ENCODE results near the gene PPARA. TPM values are rescaled to one million over a fixed set of nuclear protein-coding genes. Genes with fewer than 3 reads are reported as not detected.
"Not testable (repeated sequence)": the region's sequence is repeated elsewhere in the genome, so short reads cannot be mapped to it uniquely, and the experiment has no call there.

Gene PPARA
- total and polyA plus RNA-seq, 2 experiments from 2014 or later: 4.7 to 12.6 TPM

- TF ChIP-seq, protein P1, sequence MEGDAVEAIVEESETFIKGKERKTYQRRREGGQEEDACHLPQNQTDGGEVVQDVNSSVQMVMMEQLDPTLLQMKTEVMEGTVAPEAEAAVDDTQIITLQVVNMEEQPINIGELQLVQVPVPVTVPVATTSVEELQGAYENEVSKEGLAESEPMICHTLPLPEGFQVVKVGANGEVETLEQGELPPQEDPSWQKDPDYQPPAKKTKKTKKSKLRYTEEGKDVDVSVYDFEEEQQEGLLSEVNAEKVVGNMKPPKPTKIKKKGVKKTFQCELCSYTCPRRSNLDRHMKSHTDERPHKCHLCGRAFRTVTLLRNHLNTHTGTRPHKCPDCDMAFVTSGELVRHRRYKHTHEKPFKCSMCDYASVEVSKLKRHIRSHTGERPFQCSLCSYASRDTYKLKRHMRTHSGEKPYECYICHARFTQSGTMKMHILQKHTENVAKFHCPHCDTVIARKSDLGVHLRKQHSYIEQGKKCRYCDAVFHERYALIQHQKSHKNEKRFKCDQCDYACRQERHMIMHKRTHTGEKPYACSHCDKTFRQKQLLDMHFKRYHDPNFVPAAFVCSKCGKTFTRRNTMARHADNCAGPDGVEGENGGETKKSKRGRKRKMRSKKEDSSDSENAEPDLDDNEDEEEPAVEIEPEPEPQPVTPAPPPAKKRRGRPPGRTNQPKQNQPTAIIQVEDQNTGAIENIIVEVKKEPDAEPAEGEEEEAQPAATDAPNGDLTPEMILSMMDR (conservative IDR thresholded peaks at IDR 0.05; ENCODE audit: low read depth in 2 of 2): no peak
- no peak for TF ChIP-seq POLR2AphosphoS5 (IDR thresholded peaks at IDR 0.05; ENCODE audit: low read depth)
- TF ChIP-seq EZH2phosphoT487 (IDR thresholded peaks at IDR 0.05; ENCODE audit: unreplicated experiment): no peak
- no peak for TF ChIP-seq CREB1 (CRISPR knock-in tag; IDR thresholded peaks at IDR 0.05; ENCODE audit: low read depth)
- TF ChIP-seq ZNF331 (CRISPR knock-in tag; IDR thresholded peaks at IDR 0.05; ENCODE audit: low read depth): no peak
- TF ChIP-seq EZH2 (IDR thresholded peaks at IDR 0.05; ENCODE audit: low read depth, unreplicated experiment): no peak
These were observed 46.0 kb downstream of the PPARA start (continued) for GRCh38 chr22:46196278-46196677.

- Histone ChIP-seq H3K27me3 (ENCODE audit: insufficient read depth) (no peaks in the 10 kb centered on the region), H3K4me1 (ENCODE audit: insufficient read depth) (peaks cover 7% of the 10 kb centered on the region), H3F3A (replicated peaks; ENCODE audit: low read depth) (no peaks in the 10 kb centered on the region), H4K20me1 (replicated peaks; ENCODE audit: insufficient read depth) (no peaks in the 10 kb centered on the region), H3K79me2 (replicated peaks; ENCODE audit: insufficient read depth) (no peaks in the 10 kb centered on the region), H3K4me3 (no peak overlapping the region), H2AFZ (no peak overlapping the region), H3K4me2 (no peak overlapping the region), H3K27ac (ENCODE audit: low read depth) (no peak overlapping the region), H3K9me2 (ENCODE audit: insufficient read depth) (no peaks in the 10 kb centered on the region), H3K36me3 (ENCODE audit: insufficient read depth) (no peaks in the 10 kb centered on the region)
- H3K27me3 Mint-ChIP-seq (ENCODE audit: insufficient read depth, low read depth, poor library complexity): peaks cover 9% of the 10 kb centered on the region
- no peaks in the 10 kb centered on the region for H3K36me3 Mint-ChIP-seq (ENCODE audit: low read depth)
- H3K27ac Mint-ChIP-seq: no peak overlapping the region
- H3K4me3 Mint-ChIP-seq: no peak overlapping the region
- TF ChIP-seq ZNF114 (CRISPR knock-in tag; IDR thresholded peaks at IDR 0.05) (no peak), EZH2phosphoT487 (IDR thresholded peaks at IDR 0.05; ENCODE audit: unreplicated experiment) (no peak), ZNF331 (CRISPR knock-in tag; IDR thresholded peaks at IDR 0.05; ENCODE audit: low read depth) (no peak)
- TF ChIP-seq, protein P1 (conservative IDR thresholded peaks at IDR 0.05; ENCODE audit: low read depth in 2 of 2): no peak
- H3K9me3 Mint-ChIP-seq: no peaks in the 10 kb centered on the region
- DNase-seq (ENCODE audit: low spot score) (no peak), ATAC-seq (no peak)
- H3K4me1 Mint-ChIP-seq: peaks cover 15% of the 10 kb centered on the region; the same call in 2 of the 3 replicates
These were observed 47.9 kb downstream of the PPARA start for GRCh38 chr22:46198274-46198673.

DNA sequence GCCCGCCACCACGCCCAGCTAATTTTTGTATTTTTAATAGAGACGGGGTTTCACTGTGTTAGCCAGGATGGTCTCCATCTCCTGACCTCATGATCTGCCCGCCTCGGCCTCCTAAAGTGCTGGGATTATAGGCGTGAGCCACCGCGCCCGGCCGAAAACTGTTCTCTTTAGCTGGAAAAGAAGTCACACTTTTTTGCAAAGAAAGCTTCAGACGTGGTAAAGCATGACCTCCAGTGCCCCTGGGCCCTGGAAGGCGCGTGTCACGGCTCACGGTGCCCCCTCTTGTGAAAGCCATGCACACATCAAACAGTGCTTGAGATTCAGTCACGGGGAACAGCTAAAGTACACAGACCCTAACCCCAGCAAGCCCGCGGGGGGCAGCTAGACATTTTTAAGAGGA is 48.5 kb downstream of the PPARA start:
- H3F3A ChIP-seq (replicated peaks; ENCODE audit: low read depth); H3K36me3 ChIP-seq (ENCODE audit: insufficient read depth); H3K9me3 Mint-ChIP-seq; ATAC-seq; H4K20me1 ChIP-seq (replicated peaks; ENCODE audit: insufficient read depth); H3K27me3 Mint-ChIP-seq (ENCODE audit: insufficient read depth, low read depth, poor library complexity); H3K4me1 ChIP-seq (ENCODE audit: insufficient read depth); H3K79me2 ChIP-seq (replicated peaks; ENCODE audit: insufficient read depth); H3K4me3 ChIP-seq; H3K27ac Mint-ChIP-seq; DNase-seq (ENCODE audit: low spot score); H3K9me2 ChIP-seq (ENCODE audit: insufficient read depth); H3K36me3 Mint-ChIP-seq (ENCODE audit: low read depth); H2AFZ ChIP-seq; H3K27ac ChIP-seq (ENCODE audit: low read depth); H3K4me2 ChIP-seq; H3K27me3 ChIP-seq (ENCODE audit: insufficient read depth); H3K4me3 Mint-ChIP-seq: not testable (repeated sequence)
- peaks cover 15% of the 10 kb centered on the region; the same call in 2 of the 3 replicates for H3K4me1 Mint-ChIP-seq

Measured in GM23338 (cell line).